ENCODE data around the gene ATP8B1.

ATP8B1 gene

GRCh38 chr18:57772387-57772799, 30.7 kb downstream of the ATP8B1 start:
- TF ChIP-seq Cebpa-rat (IDR thresholded peaks at IDR 0.05): no peak
- Histone ChIP-seq H3K36me3 (no peaks in the 10 kb centered on the region), H3K9ac (no peak overlapping the region), H3K9me3 (replicated peaks in 1 of 11) (peaks cover 0 to 3% (median under 1%) of the 10 kb centered on the region in 11 experiments; a peak in 7 of 22 replicates), H3K4me2 (peak overlapping the region in 2 of 11 experiments; percentile 66 to 72; a peak in 2 of 22 replicates), H3K4me3 (no peak overlapping the region), H4K20me1 (no peaks in the 10 kb centered on the region), H3K4me1 (peaks cover 0 to 96% (median 21%) of the 10 kb centered on the region in 10 experiments; a peak in 13 of 20 replicates), H3K27me3 (no peaks in the 10 kb centered on the region), H3K27ac (peak overlapping the region in 2 of 11 experiments; percentile 70 to 72; a peak in 4 of 22 replicates)

- Histone ChIP-seq H3K27ac (peak overlapping the region in 5 of 11 experiments; percentile 41 to 72 (median 56); a peak in 12 of 22 replicates), H3K9me3 (replicated peaks in 1 of 11) (no peaks in the 10 kb centered on the region), H3K4me3 (no peak overlapping the region), H3K4me2 (peak overlapping the region in 7 of 11 experiments; percentile 32 to 74 (median 64); a peak in 13 of 22 replicates), H3K9ac (peak overlapping the region in 1 of 11 experiments; percentile 46; a peak in 2 of 22 replicates), H3K36me3 (no peaks in the 10 kb centered on the region), H4K20me1 (no peaks in the 10 kb centered on the region), H3K27me3 (no peaks in the 10 kb centered on the region), H3K4me1 (peaks cover 0 to 96% (median 18%) of the 10 kb centered on the region in 10 experiments; a peak in 13 of 20 replicates)
- no peak for TF ChIP-seq Cebpa-rat (IDR thresholded peaks at IDR 0.05)
Observed at GRCh38 chr18:57771626-57772025, 31.5 kb downstream of the ATP8B1 start.

GRCh38 chr18:57771193-57771592, 31.9 kb downstream of the ATP8B1 start:
- Histone ChIP-seq H3K9me3 (replicated peaks in 1 of 11) (no peaks in the 10 kb centered on the region), H3K4me1 (peaks cover 0 to 91% (median 15%) of the 10 kb centered on the region in 10 experiments; a peak in 13 of 20 replicates), H3K36me3 (no peaks in the 10 kb centered on the region), H3K27me3 (no peaks in the 10 kb centered on the region), H3K4me3 (no peak overlapping the region), H4K20me1 (no peaks in the 10 kb centered on the region), H3K4me2 (peak overlapping the region in 7 of 11 experiments; percentile 32 to 74 (median 64); a peak in 13 of 22 replicates), H3K27ac (peak overlapping the region in 6 of 11 experiments; percentile 32 to 72 (median 51); a peak in 12 of 22 replicates), H3K9ac (peak overlapping the region in 1 of 11 experiments; percentile 46; a peak in 3 of 22 replicates)
- peak in 4 of 11 experiments; percentile 22 to 75 (median 38); a peak in 5 of 22 replicates for TF ChIP-seq Cebpa-rat (IDR thresholded peaks at IDR 0.05)

GRCh38 chr18:57768537-57769326, 34.4 kb downstream of the ATP8B1 start:
- H3K27me3 ChIP-seq: no peaks in the 10 kb centered on the region
- H3K9ac ChIP-seq: no peak overlapping the region
- H3K4me3 ChIP-seq: no peak overlapping the region
- H4K20me1 ChIP-seq: no peaks in the 10 kb centered on the region
- peaks cover 4 to 76% (median 17%) of the 10 kb centered on the region in 10 experiments; a peak in 16 of 20 replicates for H3K4me1 ChIP-seq
- H3K27ac ChIP-seq: peak overlapping the region in 2 of 11 experiments; percentile 12 to 39; a peak in 2 of 22 replicates
- H3K36me3 ChIP-seq: no peaks in the 10 kb centered on the region
- H3K9me3 ChIP-seq (replicated peaks in 1 of 11): no peaks in the 10 kb centered on the region
- H3K4me2 ChIP-seq: peak overlapping the region in 4 of 11 experiments; percentile 36 to 72 (median 61); a peak in 7 of 22 replicates
- no peak for TF ChIP-seq Cebpa-rat (IDR thresholded peaks at IDR 0.05)

GRCh38 chr18:57767259-57768050, 35.7 kb downstream of the ATP8B1 start:
- no peaks in the 10 kb centered on the region for H4K20me1 ChIP-seq
- H3K9ac ChIP-seq: no peak overlapping the region
- H3K4me2 ChIP-seq: peak overlapping the region in 3 of 11 experiments; percentile 56 to 72 (median 66); a peak in 6 of 22 replicates
- no peaks in the 10 kb centered on the region for H3K36me3 ChIP-seq
- H3K4me3 ChIP-seq: no peak overlapping the region
- H3K27me3 ChIP-seq: no peaks in the 10 kb centered on the region
- H3K27ac ChIP-seq: no peak overlapping the region
- no peak for TF ChIP-seq Cebpa-rat (IDR thresholded peaks at IDR 0.05)
- H3K9me3 ChIP-seq (replicated peaks in 1 of 11): no peaks in the 10 kb centered on the region
- peaks cover 4 to 73% (median 18%) of the 10 kb centered on the region in 10 experiments; a peak in 16 of 20 replicates for H3K4me1 ChIP-seq

- no peak for TF ChIP-seq Cebpa-rat (IDR thresholded peaks at IDR 0.05)
- no peak overlapping the region for H3K27ac ChIP-seq
- 0 out of 22 replicates have a peak, but pooled peaks cover 0 to 3% (median 0%) of the 10 kb centered on the region in 11 experiments for H3K9me3 ChIP-seq (replicated peaks in 1 of 11)
- H3K4me1 ChIP-seq: peaks cover 4 to 48% (median 7%) of the 10 kb centered on the region in 10 experiments; a peak in 13 of 20 replicates
- peak overlapping the region in 2 of 11 experiments; percentile 22 to 56; a peak in 2 of 22 replicates for H3K4me2 ChIP-seq
- no peaks in the 10 kb centered on the region for H3K36me3 ChIP-seq
- H3K9ac ChIP-seq: no peak overlapping the region
- H3K4me3 ChIP-seq: no peak overlapping the region
- no peaks in the 10 kb centered on the region for H4K20me1 ChIP-seq
- no peaks in the 10 kb centered on the region for H3K27me3 ChIP-seq
Observed at GRCh38 chr18:57764995-57765394, 38.1 kb downstream of the ATP8B1 start.

GRCh38 chr18:57764087-57764486, 39.0 kb downstream of the ATP8B1 start:
- no peaks in the 10 kb centered on the region for H4K20me1 ChIP-seq
- no peak overlapping the region for H3K4me3 ChIP-seq

GRCh38 chr18:57762686-57763085, 40.4 kb downstream of the ATP8B1 start:
- Histone ChIP-seq H3K4me2 (no peak overlapping the region), H4K20me1 (no peaks in the 10 kb centered on the region), H3K9ac (no peak overlapping the region), H3K4me1 (peaks cover 3 to 25% (median 6%) of the 10 kb centered on the region in 10 experiments; a peak in 13 of 20 replicates), H3K9me3 (replicated peaks in 1 of 11) (peaks cover 0 to 21% (median 17%) of the 10 kb centered on the region in 11 experiments; a peak in 13 of 22 replicates), H3K27me3 (no peaks in the 10 kb centered on the region), H3K27ac (no peak overlapping the region), H3K36me3 (no peaks in the 10 kb centered on the region), H3K4me3 (no peak overlapping the region)
- TF ChIP-seq Cebpa-rat (IDR thresholded peaks at IDR 0.05): no peak

More at GRCh38 chr18:57764087-57764486, 39.0 kb downstream of the ATP8B1 start:
- H3K9ac ChIP-seq: no peak overlapping the region
- H3K27me3 ChIP-seq: no peaks in the 10 kb centered on the region
- peaks cover 0 to 10% (median 6%) of the 10 kb centered on the region in 11 experiments; a peak in 7 of 22 replicates for H3K9me3 ChIP-seq (replicated peaks in 1 of 11)
- H3K4me2 ChIP-seq: peak overlapping the region in 6 of 11 experiments; percentile 8 to 51 (median 20); a peak in 6 of 22 replicates
- no peak for TF ChIP-seq Cebpa-rat (IDR thresholded peaks at IDR 0.05)
- no peak overlapping the region for H3K27ac ChIP-seq
- no peaks in the 10 kb centered on the region for H3K36me3 ChIP-seq
- H3K4me1 ChIP-seq: peaks cover 4 to 39% (median 7%) of the 10 kb centered on the region in 10 experiments; a peak in 13 of 20 replicates

Measured in BLaER1 treated with 17β-estradiol and CSF1 and Interleukin-3, amounts not matched to agents 10 nM and 100 nM (cell line).